Measurements from ENCODE around the gene STYXL2. TPM values are rescaled to one million over a fixed set of nuclear protein-coding genes. Genes with fewer than 3 reads are reported as not detected.

Gene STYXL2
- total RNA-seq, 1 donor from 2014 or later: not detected

- Mint-ChIP-seq H3K9me3 (no peaks in the 10 kb centered on the region), H3K36me3 (no peaks in the 10 kb centered on the region), H3K4me3 (no peak overlapping the region), H3K27me3 (peaks cover 12% of the 10 kb centered on the region), H3K27ac (no peak overlapping the region), H3K4me1 (ENCODE audit: unreplicated experiment) (peaks cover 11% of the 10 kb centered on the region)
- no peak for TF ChIP-seq CTCF (conservative IDR thresholded peaks at IDR 0.05)
- DNase-seq (ENCODE audit: extremely low spot score, unreplicated experiment): no peak
Observed at GRCh38 chr1:167061073-167061464, 32.8 kb upstream of the STYXL2 start.

- H3K27ac Mint-ChIP-seq: no peak overlapping the region
- H3K4me1 Mint-ChIP-seq (ENCODE audit: unreplicated experiment): peaks cover under 1% of the 10 kb centered on the region
- H3K36me3 Mint-ChIP-seq: no peaks in the 10 kb centered on the region
- no peak for DNase-seq (ENCODE audit: extremely low spot score, unreplicated experiment)
- H3K27me3 Mint-ChIP-seq: peaks cover 12% of the 10 kb centered on the region
- TF ChIP-seq CTCF (conservative IDR thresholded peaks at IDR 0.05): no peak
- no peak overlapping the region for H3K4me3 Mint-ChIP-seq
- no peaks in the 10 kb centered on the region for H3K9me3 Mint-ChIP-seq
Observed at GRCh38 chr1:167064621-167065020, 29.3 kb upstream of the STYXL2 start.

- H3K27me3 Mint-ChIP-seq: peaks cover 17% of the 10 kb centered on the region
- H3K4me1 Mint-ChIP-seq (ENCODE audit: unreplicated experiment): no peaks in the 10 kb centered on the region
- H3K9me3 Mint-ChIP-seq: no peaks in the 10 kb centered on the region
- no peak overlapping the region for H3K27ac Mint-ChIP-seq
- TF ChIP-seq CTCF (conservative IDR thresholded peaks at IDR 0.05): no peak
- no peak overlapping the region for H3K4me3 Mint-ChIP-seq
- no peaks in the 10 kb centered on the region for H3K36me3 Mint-ChIP-seq
- no peak for DNase-seq (ENCODE audit: extremely low spot score, unreplicated experiment)
Observed at GRCh38 chr1:167065471-167065870, 28.4 kb upstream of the STYXL2 start.

GRCh38 chr1:167066333-167067122 lies 27.3 kb upstream of the STYXL2 start:
- Mint-ChIP-seq H3K27ac (no peak overlapping the region), H3K9me3 (no peaks in the 10 kb centered on the region), H3K4me1 (ENCODE audit: unreplicated experiment) (no peaks in the 10 kb centered on the region), H3K4me3 (peak overlapping the region; percentile 78), H3K27me3 (peaks cover 12% of the 10 kb centered on the region), H3K36me3 (no peaks in the 10 kb centered on the region)
- peak; percentile 90 for DNase-seq (ENCODE audit: extremely low spot score, unreplicated experiment)
- peak; percentile 98 for TF ChIP-seq CTCF (conservative IDR thresholded peaks at IDR 0.05)

- Mint-ChIP-seq H3K4me3 (no peak overlapping the region), H3K9me3 (no peaks in the 10 kb centered on the region), H3K4me1 (ENCODE audit: unreplicated experiment) (no peaks in the 10 kb centered on the region), H3K27me3 (peaks cover 12% of the 10 kb centered on the region), H3K27ac (no peak overlapping the region), H3K36me3 (no peaks in the 10 kb centered on the region)
- no peak for DNase-seq (ENCODE audit: extremely low spot score, unreplicated experiment)
- TF ChIP-seq CTCF (conservative IDR thresholded peaks at IDR 0.05): no peak
Observed at GRCh38 chr1:167067904-167068303, 26.0 kb upstream of the STYXL2 start.

Data from type B pancreatic cell (in vitro differentiated cells).